HFFc6 (cell line): ENCODE results near the gene SNX1. TPM values are rescaled to one million over a fixed set of nuclear protein-coding genes. Genes with fewer than 3 reads are reported as not detected.
A peak's percentile ranks its signal among the peaks of the same experiment; 100 is the strongest.

Experiments
- DNase-seq: peaks from one replicate; pipeline ENCODE4 v3.0.0-alpha.2; 2018
- H3K27ac Mint-ChIP-seq: 2 replicates; pipeline ENCODE4 v1.8.0; 2020; ENCODE audit warnings: mild to moderate bottlenecking, mixed read lengths
- H3K27me3 Mint-ChIP-seq: 2 replicates; pipeline ENCODE4 v1.8.0; 2021; ENCODE audit warnings: mild to moderate bottlenecking, moderate library complexity, mixed read lengths; ENCODE audit not compliant: insufficient read depth
- H3K36me3 Mint-ChIP-seq: 2 replicates; pipeline ENCODE4 v1.8.0; 2021; ENCODE audit warnings: low read depth, mixed read lengths
- H3K4me1 Mint-ChIP-seq: 2 replicates; pipeline ENCODE4 v1.8.0; 2020; ENCODE audit warnings: low read depth, mixed read lengths
- H3K4me3 Mint-ChIP-seq: 2 replicates; pipeline ENCODE4 v1.8.0; 2020; ENCODE audit warnings: mild to moderate bottlenecking, moderate library complexity, mixed read lengths
- H3K9me3 Mint-ChIP-seq: 2 replicates; pipeline ENCODE4 v1.8.0; 2020; ENCODE audit warnings: mild to moderate bottlenecking, mixed read lengths
- total RNA-seq, 6 experiments: library from RNA; stranded (reverse); fragmentation: NEBNext Ultra II Directional; extraction: Animal tissue kit (Norgen Biotek cat#: 25700); gene quantifications; 2 replicates in 1 of 6; 3 replicates in 5 of 6; pipeline ENCODE4 v1.2.3, GENCODE V29; 2021
- TF ChIP-seq, protein P1 (sequence below): fragments of 200-600 bp; sonication (generic); IDR thresholded peaks from 2 replicates; pipeline ENCODE4 v1.5.0; 2021; ENCODE audit warnings: antibody characterized with exemption, mild to moderate bottlenecking

Gene SNX1
- total RNA-seq, 6 experiments from 2014 or later, result 87.4 to 102 (median 96.1) TPM

- Mint-ChIP-seq H3K4me1 (peaks cover 24% of the 10 kb centered on the region), H3K36me3 (peaks cover 20% of the 10 kb centered on the region), H3K27ac (peak overlapping the region; percentile 60), H3K4me3 (peak overlapping the region; percentile 52), H3K9me3 (no peaks in the 10 kb centered on the region), H3K27me3 (peaks cover 17% of the 10 kb centered on the region)
- peak; percentile 80 for DNase-seq
- TF ChIP-seq, protein P1, sequence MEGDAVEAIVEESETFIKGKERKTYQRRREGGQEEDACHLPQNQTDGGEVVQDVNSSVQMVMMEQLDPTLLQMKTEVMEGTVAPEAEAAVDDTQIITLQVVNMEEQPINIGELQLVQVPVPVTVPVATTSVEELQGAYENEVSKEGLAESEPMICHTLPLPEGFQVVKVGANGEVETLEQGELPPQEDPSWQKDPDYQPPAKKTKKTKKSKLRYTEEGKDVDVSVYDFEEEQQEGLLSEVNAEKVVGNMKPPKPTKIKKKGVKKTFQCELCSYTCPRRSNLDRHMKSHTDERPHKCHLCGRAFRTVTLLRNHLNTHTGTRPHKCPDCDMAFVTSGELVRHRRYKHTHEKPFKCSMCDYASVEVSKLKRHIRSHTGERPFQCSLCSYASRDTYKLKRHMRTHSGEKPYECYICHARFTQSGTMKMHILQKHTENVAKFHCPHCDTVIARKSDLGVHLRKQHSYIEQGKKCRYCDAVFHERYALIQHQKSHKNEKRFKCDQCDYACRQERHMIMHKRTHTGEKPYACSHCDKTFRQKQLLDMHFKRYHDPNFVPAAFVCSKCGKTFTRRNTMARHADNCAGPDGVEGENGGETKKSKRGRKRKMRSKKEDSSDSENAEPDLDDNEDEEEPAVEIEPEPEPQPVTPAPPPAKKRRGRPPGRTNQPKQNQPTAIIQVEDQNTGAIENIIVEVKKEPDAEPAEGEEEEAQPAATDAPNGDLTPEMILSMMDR, result peak; percentile 99
Measured at GRCh38 chr15:64153480-64154367, 57.9 kb downstream of the SNX1 start.

DNA sequence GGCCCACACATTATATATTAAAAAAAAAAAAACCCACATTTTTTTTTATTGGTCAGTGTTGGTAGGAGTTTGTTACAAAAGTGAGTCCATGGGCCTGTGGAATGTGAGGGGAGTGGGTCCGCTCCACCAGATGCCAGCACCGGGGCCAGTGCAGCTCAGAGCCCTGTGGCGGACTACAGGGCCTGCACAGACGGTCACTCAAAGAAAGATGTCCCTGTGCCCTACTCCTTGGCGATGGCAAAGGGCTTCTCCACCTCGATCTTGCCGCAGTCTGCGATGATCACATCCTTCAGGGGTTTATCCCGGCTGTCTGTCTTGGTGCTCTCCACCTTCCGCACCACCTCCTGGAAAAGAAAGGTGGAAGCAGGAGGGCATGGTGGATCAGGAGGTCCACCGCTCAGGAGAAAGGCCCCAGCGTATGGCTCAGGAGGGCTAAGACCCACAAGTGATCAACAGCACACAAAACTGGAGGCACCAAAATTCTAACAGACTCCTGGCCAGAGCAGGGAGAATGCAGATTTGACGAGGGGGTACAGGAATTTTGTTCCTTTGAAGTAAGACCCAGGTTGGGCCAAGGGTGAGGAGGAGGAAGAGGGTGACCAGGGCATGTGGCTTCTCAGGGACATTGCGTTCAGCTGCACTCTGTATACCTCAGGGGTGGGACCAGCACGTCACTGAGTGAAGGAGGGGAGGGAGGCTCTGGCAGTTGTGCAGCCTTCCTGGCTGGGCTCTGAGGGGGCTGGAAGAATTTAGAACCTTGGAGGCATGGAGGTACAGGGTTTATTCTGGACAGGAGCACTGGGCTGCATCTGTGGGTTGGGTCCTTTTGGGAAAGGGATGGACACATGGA is 60.2 kb downstream of the SNX1 start:
- H3K4me1 Mint-ChIP-seq, result peaks cover 34% of the 10 kb centered on the region
- peaks cover 16% of the 10 kb centered on the region for H3K27me3 Mint-ChIP-seq
- no peak for DNase-seq
- H3K27ac Mint-ChIP-seq, result no peak overlapping the region
- H3K36me3 Mint-ChIP-seq, result peaks cover 33% of the 10 kb centered on the region
- no peak overlapping the region for H3K4me3 Mint-ChIP-seq
- TF ChIP-seq, protein P1, result no peak
- no peaks in the 10 kb centered on the region for H3K9me3 Mint-ChIP-seq

DNA sequence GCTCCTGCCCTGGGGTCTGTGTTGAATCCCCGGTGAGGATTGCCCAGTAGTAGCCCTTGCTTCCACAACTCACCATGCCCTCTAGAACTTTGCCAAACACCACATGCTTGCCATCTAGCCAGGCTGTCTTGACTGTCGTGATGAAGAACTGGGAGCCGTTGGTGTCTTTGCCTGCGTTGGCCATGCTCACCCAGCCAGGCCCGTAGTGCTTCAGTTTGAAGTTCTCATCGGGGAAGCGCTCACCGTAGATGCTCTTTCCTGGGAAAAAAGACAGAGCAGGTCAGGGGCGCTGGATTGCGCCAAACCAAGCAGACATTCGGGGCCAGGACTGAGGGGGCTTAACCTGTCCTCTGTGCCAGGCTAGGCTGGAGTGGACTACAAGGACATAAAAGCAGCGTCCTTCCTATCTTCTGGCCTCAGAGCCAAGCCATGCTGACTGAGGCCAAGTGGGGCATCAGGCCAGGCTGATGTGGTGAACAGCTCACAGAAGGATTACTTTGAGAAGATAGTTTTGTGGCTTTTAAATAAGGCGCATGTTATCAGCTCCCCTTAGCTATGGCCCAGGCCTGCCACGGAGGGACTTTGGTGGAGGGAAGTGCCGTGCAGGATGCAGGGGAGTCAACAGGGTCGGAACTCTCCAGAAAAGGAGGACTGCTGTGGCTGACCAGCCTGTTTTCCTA is 61.0 kb downstream of the SNX1 start:
- no peaks in the 10 kb centered on the region for H3K9me3 Mint-ChIP-seq
- H3K27ac Mint-ChIP-seq, result no peak overlapping the region; the same call in 1 of the 2 replicates
- peaks cover 35% of the 10 kb centered on the region for H3K36me3 Mint-ChIP-seq
- H3K4me3 Mint-ChIP-seq, result no peak overlapping the region
- DNase-seq, result no peak
- TF ChIP-seq, protein P1, result no peak
- peaks cover 17% of the 10 kb centered on the region for H3K27me3 Mint-ChIP-seq
- peaks cover 35% of the 10 kb centered on the region for H3K4me1 Mint-ChIP-seq

- H3K27ac Mint-ChIP-seq, result no peak overlapping the region; the same call in 1 of the 2 replicates
Measured at GRCh38 chr15:64157599-64158125, 61.9 kb downstream of the SNX1 start.

More at GRCh38 chr15:64157599-64158125, 61.9 kb downstream of the SNX1 start:
- Mint-ChIP-seq H3K4me3 (no peak overlapping the region), H3K36me3 (peaks cover 41% of the 10 kb centered on the region), H3K27me3 (peaks cover 16% of the 10 kb centered on the region), H3K9me3 (no peaks in the 10 kb centered on the region), H3K4me1 (peaks cover 40% of the 10 kb centered on the region)
- TF ChIP-seq, protein P1, result no peak
- no peak for DNase-seq
